A673 (cell line): ENCODE data around the gene FAM177B. TPM values are rescaled to one million over a fixed set of nuclear protein-coding genes. Genes with fewer than 3 reads are reported as not detected.
"Not testable (repeated sequence)": the region's sequence is repeated elsewhere in the genome, so short reads cannot be mapped to it uniquely, and the experiment has no call there.

ENCODE experiments used
- BruUV-seq: library from RNA; stranded (reverse); fragments of 400-500 nt; replicated peaks from 2 replicates; lab custom pipeline; 2021; lab: Mats Ljungman, UMichigan
- CTCF ChIA-PET: fragments of 300-600 bp; sonication (Branson Sonifier 250); formaldehyde crosslinking; loops from one replicate; lab custom pipeline; 2022; ENCODE audit warnings: antibody characterized with exemption; lab: Charles Lee
- POLR2A ChIA-PET: fragments of 300-600 bp; sonication (Branson Sonifier 250); formaldehyde crosslinking; loops from one replicate; lab custom pipeline; 2022; ENCODE audit warnings: antibody characterized with exemption; ENCODE audit not compliant: low non-redundant PET; lab: Charles Lee
- DNase-seq: peaks from one replicate; pipeline ENCODE4 v3.0.0-alpha.2; 2015; ENCODE audit warnings: low spot score
- H3K27ac ChIP-seq: fragments of 200-600 bp; sonication (generic); 2 replicates; pipeline ENCODE4 v1.5.1; 2016; ENCODE audit warnings: mixed run types, low read depth, mild to moderate bottlenecking, mixed read lengths, antibody characterized with exemption, low read length; ENCODE audit not compliant: poor library complexity, severe bottlenecking
- H3K27me3 ChIP-seq: fragments of 200-600 bp; sonication (generic); replicated peaks from 2 replicates; pipeline ENCODE4 v1.6.1; 2017; ENCODE audit warnings: mixed run types, low read depth, mild to moderate bottlenecking, mixed read lengths, antibody characterized with exemption, low read length; ENCODE audit not compliant: insufficient read depth, poor library complexity
- H3K36me3 ChIP-seq: fragments of 200-600 bp; sonication (generic); 2 replicates; pipeline ENCODE4 v1.6.1; 2016; ENCODE audit warnings: mixed run types, mild to moderate bottlenecking, mixed read lengths, antibody characterized with exemption, low read length; ENCODE audit not compliant: insufficient read depth, poor library complexity, severe bottlenecking
- H3K4me1 ChIP-seq: fragments of 200-600 bp; sonication (generic); 2 replicates; pipeline ENCODE4 v1.6.1; 2017; ENCODE audit warnings: mixed run types, mild to moderate bottlenecking, mixed read lengths, antibody characterized with exemption, low read length; ENCODE audit not compliant: insufficient read depth, poor library complexity, severe bottlenecking
- H3K4me3 ChIP-seq: fragments of 200-600 bp; sonication (generic); 2 replicates; pipeline ENCODE4 v1.5.1; 2016; ENCODE audit warnings: low read depth, mixed run types, mild to moderate bottlenecking, mixed read lengths, low read length; ENCODE audit not compliant: poor library complexity, severe bottlenecking
- H3K9me3 ChIP-seq: fragments of 200-600 bp; sonication (generic); 2 replicates; pipeline ENCODE4 v1.6.1; 2016; ENCODE audit warnings: mixed run types, low read depth, mild to moderate bottlenecking, mixed read lengths, antibody characterized with exemption, low read length; ENCODE audit not compliant: poor library complexity, severe bottlenecking
- CTCF ChIP-seq: fragments of 300-800, 200-600 bp; sonication (generic); conservative IDR thresholded peaks from 2 replicates; pipeline ENCODE4 v1.5.1; 2017; ENCODE audit warnings: low read depth, mild to moderate bottlenecking, antibody characterized with exemption, low read length, moderate library complexity, mixed read lengths
- EZH2 ChIP-seq: fragments of 200-600 bp; sonication (generic); IDR thresholded peaks from 2 replicates; pipeline ENCODE4 v1.6.1; 2017; ENCODE audit warnings: borderline replicate concordance, low read depth, mild to moderate bottlenecking, mixed read lengths, antibody characterized with exemption, low read length; ENCODE audit not compliant: poor library complexity, severe bottlenecking
- intact Hi-C: fragments of 100-400 bp; cut with micrococcal nuclease; formaldehyde crosslinking; loops from one replicate; pipeline ENCODE4 v1.10.0; 2022; ENCODE audit not compliant: unreplicated experiment
- total RNA-seq: library from RNA; stranded (reverse); gene quantifications from 2 replicates; pipeline ENCODE4 v1.2.3, GENCODE V29; 2021

The FAM177B gene
- total RNA-seq, 1 experiment from 2014 or later: not detected

- peaks cover 5% of the 10 kb centered on the region for H3K27me3 ChIP-seq
- H3K9me3 ChIP-seq: no peaks in the 10 kb centered on the region
- no peak for DNase-seq
- intact Hi-C loops: no loop called here
- no TSS peak for BruUV-seq
- no peak for TF ChIP-seq CTCF
- no peak for TF ChIP-seq EZH2
- ChIA-PET POLR2A (no interaction called here), CTCF (no interaction called here)
- H3K36me3 ChIP-seq: no peaks in the 10 kb centered on the region
- H3K4me1 ChIP-seq: no peaks in the 10 kb centered on the region
- no peak overlapping the region for H3K27ac ChIP-seq
- H3K4me3 ChIP-seq: no peak overlapping the region
These were observed 24.1 kb downstream of the FAM177B start for GRCh38 chr1:222761083-222761482.

- BruUV-seq, intact Hi-C loops, H3K36me3 ChIP-seq, H3K4me1 ChIP-seq, H3K27ac ChIP-seq, H3K27me3 ChIP-seq, CTCF ChIA-PET, POLR2A ChIA-PET, DNase-seq, H3K9me3 ChIP-seq, H3K4me3 ChIP-seq: not testable (repeated sequence)
These were observed 25.2 kb downstream of the FAM177B start for GRCh38 chr1:222762178-222762577.

GRCh38 chr1:222767152-222767571, 30.2 kb downstream of the FAM177B start:
- peaks cover 15% of the 10 kb centered on the region for H3K9me3 ChIP-seq
- no TSS peak for BruUV-seq
- no peaks in the 10 kb centered on the region for H3K27me3 ChIP-seq

More at GRCh38 chr1:222767152-222767571, 30.2 kb downstream of the FAM177B start:
- no peak for DNase-seq
- TF ChIP-seq EZH2 (no peak), CTCF (no peak)
- POLR2A ChIA-PET: no interaction called here
- no peaks in the 10 kb centered on the region for H3K4me1 ChIP-seq
- no peak overlapping the region for H3K4me3 ChIP-seq
- CTCF ChIA-PET: no interaction called here
- H3K27ac ChIP-seq: no peak overlapping the region
- intact Hi-C loops: no loop called here
- no peaks in the 10 kb centered on the region for H3K36me3 ChIP-seq
